Measurements from ENCODE around the gene ZNF888.
"Not testable (repeated sequence)": the region's sequence is repeated elsewhere in the genome, so short reads cannot be mapped to it uniquely, and the experiment has no call there.

Gene ZNF888

GRCh38 chr19:52922841-52923777 is at the start of gene ZNF888:
TSS of gene ZNF888 (minus strand) at chr19:52923428. CDS start at chr19:52917873, 5,555 bp downstream.
- peak; percentile 80 for DNase-seq (ENCODE audit: low read depth)

- DNase-seq (ENCODE audit: low read depth): no peak
These were observed 44.5 kb upstream of the ZNF888 start for GRCh38 chr19:52967772-52968171.

DNA sequence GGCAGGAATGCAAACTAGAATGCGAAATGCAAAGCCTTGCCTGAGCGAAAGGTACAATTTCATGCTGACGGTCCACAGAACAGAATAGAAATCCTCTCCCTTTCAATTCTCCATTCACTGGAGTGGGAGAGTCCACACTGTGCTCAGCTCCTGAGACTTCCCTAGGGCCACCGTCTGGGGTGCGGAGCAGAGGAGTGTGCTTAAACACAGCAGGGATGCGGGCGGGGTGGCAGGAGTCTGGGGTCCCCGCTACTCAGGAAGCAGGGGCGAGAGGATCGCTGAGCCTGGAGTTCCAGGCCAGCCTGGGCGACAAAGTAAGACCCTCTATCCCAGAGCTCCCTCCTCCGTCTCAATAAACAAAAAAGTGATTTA is 40.0 kb upstream of the ZNF888 start:
- no peak for DNase-seq (ENCODE audit: low read depth)

GRCh38 chr19:52962394-52963246 is 39.4 kb upstream of the ZNF888 start, which contains the start of gene ZNF816:
TSS of gene ZNF816 (minus strand) at chr19:52962881. CDS start at chr19:52956089, 6,792 bp downstream.
- peak; percentile 99 for DNase-seq (ENCODE audit: low read depth)

- no peak for DNase-seq (ENCODE audit: low read depth)
These were observed 38.8 kb upstream of the ZNF888 start for GRCh38 chr19:52961981-52962380.

GRCh38 chr19:52959613-52960295 is 36.5 kb upstream of the ZNF888 start:
- DNase-seq (ENCODE audit: low read depth): no peak

DNA sequence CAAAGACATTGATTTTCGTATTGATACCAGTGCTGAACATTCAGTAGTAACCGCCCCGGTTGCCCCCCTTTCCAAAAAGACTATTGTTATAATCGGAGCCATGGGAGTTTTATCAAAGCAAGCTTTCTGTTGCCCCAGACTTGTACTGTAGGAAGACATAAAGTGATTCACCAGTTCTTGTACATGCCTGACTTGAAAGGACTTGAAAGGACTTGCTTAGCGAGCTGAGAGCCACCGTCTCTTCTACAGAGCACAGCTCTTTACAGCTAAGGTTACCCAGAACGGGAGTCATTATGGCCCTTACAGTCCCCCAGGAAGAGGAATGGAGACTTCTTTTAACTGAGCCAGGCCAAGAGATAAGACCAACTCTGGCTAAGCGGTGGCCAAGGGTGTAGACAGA is 34.4 kb upstream of the ZNF888 start:
- no peak for DNase-seq (ENCODE audit: low read depth)

GRCh38 chr19:52956917-52957316 is 33.7 kb upstream of the ZNF888 start:
- no peak for DNase-seq (ENCODE audit: low read depth)

GRCh38 chr19:52949422-52949821 is 26.2 kb upstream of the ZNF888 start:
- no peak for DNase-seq (ENCODE audit: low read depth)

GRCh38 chr19:52948025-52948770 is 25.0 kb upstream of the ZNF888 start:
- DNase-seq (ENCODE audit: low read depth): no peak

DNA sequence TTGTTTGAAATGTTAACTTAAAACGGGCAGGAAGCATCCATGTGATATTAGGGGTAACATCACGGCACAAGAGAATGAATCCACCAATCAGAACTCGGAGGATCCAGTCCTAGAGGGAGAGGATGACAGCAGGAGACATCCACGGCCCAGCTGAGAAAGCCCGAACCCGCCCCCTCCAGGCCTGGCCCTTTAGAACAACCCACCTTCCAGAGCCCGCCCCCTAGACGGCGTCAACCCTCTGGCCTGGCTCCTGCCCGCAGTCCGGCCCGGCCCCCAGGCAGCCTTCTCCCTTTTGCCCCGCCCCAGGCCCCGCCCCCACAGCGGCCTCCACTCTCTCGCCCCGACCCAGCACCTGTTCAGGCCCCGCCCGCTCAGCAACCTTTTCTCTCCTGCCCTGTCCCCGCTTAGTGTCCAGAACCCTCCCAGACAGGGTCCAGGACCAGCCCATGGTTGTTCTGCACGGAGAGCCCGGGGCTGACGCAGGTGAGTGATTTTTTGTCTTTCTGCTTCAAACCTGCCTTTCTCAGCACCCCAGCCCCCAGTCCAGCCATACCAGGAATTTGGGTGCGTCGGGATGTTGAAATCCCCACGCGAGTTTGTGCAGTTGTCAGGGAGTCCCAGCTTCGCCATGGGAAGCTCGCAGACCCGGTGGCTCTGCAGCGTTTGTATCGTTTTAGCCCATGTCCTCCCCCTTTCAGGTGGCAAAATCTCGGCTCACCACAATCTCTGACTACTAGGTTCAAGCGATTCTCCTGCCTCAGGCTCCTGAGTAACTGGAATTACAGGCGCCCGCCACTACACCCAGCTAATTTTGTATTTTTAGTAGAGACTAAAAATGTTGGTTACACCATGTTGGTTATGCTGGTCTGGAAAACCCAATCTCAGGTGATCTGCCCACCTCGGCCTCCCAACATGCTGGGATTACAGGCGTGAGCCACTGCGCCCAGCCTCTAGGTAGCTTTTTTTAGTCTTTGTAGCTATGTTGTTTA is 23.4 kb upstream of the ZNF888 start:
- DNase-seq (ENCODE audit: low read depth): no peak

- DNase-seq (ENCODE audit: low read depth): no peak
These were observed 22.6 kb upstream of the ZNF888 start for GRCh38 chr19:52945652-52946321.

DNA sequence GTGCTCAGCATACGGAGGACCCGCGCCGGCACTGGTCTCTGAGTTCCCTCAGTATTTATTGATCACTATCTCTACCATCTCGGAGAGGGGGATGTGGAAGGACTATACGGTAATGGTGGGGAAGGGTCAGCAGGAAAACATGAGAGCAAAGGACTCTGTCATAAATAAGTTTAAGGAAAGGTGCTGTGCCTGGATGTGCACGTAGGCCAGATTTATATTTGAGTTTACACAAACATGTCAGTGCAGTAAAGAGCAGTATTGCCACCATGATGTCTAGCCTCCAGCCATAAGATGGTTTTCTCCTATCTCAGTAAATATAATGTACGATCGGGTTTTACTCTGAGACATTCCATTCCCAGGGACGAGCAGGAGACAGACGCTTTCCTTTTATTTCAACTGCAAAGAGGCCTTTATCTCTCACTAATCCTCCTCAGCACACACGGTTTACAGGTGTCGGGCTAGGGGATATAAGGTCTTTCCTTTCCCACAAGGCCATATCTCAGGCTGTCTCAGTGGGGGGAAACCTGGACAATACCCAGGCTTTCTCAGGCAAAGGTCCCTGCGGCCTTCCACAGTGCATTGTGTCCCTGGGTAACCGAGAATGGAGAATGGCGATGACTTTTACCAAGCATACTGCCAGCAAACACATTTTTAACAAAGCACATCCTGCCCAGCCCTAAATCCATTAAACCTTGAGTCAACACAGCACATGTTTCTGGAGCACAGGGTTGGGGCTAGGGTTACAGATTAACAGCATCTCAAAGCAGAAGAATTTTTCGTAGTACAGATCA is 21.7 kb upstream of the ZNF888 start:
- not testable (repeated sequence) for DNase-seq (ENCODE audit: low read depth)

DNA sequence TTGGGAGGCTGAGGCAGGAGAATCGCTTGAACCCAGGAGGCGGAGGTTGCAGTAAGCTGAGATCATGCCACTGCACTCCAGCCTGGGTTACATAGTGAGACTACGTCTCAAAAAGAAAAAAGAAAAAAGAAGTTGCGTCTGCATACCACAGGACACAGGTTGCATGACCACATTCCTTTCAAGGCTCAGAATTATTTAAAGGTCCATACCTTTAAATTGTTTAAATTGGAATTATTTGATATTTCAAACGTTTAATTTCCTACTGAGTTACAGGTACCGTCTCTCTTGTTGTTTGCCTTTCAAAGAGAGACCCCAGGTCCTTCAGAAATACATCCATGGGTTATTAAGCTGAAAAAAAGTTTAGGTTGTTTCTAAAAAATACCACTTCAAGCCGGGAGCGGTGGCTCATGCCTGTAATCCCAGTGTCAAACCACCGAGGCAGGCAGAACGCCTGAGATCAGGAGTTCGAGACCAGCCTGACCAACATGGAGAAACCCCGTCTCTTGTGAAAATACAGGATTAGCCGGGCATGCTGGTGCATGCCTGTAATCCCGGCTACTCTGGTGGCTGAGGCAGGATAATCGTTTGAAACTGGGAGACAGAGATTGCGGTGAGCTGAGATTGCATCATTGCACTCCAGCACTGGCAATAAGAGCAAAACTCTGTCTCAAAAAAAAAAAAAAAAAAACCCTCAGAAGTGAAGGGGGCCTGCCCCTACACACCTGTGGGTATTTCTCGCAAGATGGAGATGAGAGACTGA is 20.8 kb upstream of the ZNF888 start:
- no peak for DNase-seq (ENCODE audit: low read depth)

GRCh38 chr19:52943134-52943883 is 20.1 kb upstream of the ZNF888 start:
- no peak for DNase-seq (ENCODE audit: low read depth)

DNA sequence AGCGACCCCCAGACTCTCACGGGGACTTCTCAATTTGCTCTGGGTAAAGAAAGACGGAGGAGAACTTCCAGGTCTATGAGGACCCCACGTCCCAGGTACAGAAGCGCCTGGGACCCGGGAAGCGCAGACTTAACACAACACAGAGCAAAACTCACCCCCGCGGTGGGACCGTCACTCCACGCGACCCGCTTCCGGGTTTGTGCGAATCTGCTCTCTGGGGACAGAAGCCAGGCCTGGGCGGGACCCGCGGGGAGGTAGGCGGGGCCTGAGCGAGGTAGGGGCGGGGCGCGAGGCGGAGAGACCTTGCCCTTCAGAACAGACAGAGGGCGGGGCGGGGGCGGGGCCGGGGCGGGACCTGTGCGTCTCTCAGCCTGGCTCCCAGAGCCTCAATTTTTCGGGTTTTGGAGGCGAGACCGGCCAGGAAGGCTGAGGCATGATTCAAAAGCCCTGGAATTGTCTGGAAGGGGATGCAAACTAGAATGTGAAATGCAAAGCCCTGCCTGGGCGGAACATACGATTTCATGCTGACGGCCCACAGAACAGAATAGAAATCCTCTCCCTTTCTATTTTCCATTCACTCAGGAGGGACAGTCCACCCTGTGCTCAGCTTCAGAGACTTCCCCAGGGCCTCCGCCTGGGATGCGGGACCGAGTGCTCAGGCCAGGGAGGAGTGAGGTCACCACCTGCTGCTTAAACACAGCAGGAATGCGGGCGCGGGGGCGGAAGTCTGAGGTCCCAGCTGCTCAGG is 19.3 kb upstream of the ZNF888 start:
- DNase-seq (ENCODE audit: low read depth): peak; percentile 89

All from activated T-cell treated with anti-CD3 and anti-CD28 coated beads for 1 hour (primary cell).